Mucosa of stomach (tissue), 1 donor: ENCODE results near the gene NLGN1.

ENCODE experiments used
- H3K27me3 ChIP-seq: one replicate; pipeline ENCODE4 v1.7.0; 2013; ENCODE audit warnings: mild to moderate bottlenecking, low read length; ENCODE audit not compliant: control insufficient read depth, insufficient read depth
- H3K36me3 ChIP-seq: one replicate; pipeline ENCODE4 v1.7.0; 2013; ENCODE audit warnings: low read length; ENCODE audit not compliant: control insufficient read depth, insufficient read depth
- H3K4me1 ChIP-seq: one replicate; pipeline ENCODE4 v1.7.0; 2013; ENCODE audit warnings: mild to moderate bottlenecking, low read length; ENCODE audit not compliant: control insufficient read depth, insufficient read depth
- H3K4me3 ChIP-seq: one replicate; pipeline ENCODE4 v1.7.0; 2013; ENCODE audit warnings: low read length
- H3K9ac ChIP-seq: one replicate; pipeline ENCODE4 v1.7.0; 2013; ENCODE audit warnings: mild to moderate bottlenecking, low read length, moderate library complexity
- H3K9me3 ChIP-seq: one replicate; pipeline ENCODE4 v1.7.0; 2013; ENCODE audit warnings: mild to moderate bottlenecking, low read length, moderate library complexity; ENCODE audit not compliant: control insufficient read depth
- donor health status: Pancreatic carcinoma.

Gene NLGN1

DNA sequence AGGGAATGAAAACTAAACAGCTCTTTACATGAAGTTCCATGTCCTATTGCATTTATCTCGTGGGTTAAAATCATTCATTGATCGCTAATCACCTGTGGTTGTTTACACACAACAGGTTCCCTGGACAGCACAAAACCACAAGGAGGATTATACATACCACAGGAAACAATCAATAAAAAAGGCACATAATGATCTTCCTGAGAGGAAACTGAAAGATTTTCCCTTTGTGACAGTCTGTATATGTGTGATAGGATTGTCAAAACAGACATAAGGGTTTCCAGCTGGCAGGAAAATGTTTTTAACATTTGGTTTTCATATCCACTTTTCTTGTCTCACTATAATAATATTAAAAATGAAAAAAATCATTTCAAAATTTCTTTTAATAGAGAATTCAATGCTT, 541.8 kb downstream of the NLGN1 start:
- Histone ChIP-seq H3K27me3 (no peaks in the 10 kb centered on the region), H3K4me3 (no peak overlapping the region), H3K36me3 (no peaks in the 10 kb centered on the region)

GRCh38 chr3:173943264-173943663, 545.7 kb downstream of the NLGN1 start:
- no peaks in the 10 kb centered on the region for H3K36me3 ChIP-seq

More for the DNA sequence above, 541.8 kb downstream of the NLGN1 start:
- Histone ChIP-seq H3K4me1 (no peaks in the 10 kb centered on the region), H3K9ac (no peak overlapping the region), H3K9me3 (no peaks in the 10 kb centered on the region)

DNA sequence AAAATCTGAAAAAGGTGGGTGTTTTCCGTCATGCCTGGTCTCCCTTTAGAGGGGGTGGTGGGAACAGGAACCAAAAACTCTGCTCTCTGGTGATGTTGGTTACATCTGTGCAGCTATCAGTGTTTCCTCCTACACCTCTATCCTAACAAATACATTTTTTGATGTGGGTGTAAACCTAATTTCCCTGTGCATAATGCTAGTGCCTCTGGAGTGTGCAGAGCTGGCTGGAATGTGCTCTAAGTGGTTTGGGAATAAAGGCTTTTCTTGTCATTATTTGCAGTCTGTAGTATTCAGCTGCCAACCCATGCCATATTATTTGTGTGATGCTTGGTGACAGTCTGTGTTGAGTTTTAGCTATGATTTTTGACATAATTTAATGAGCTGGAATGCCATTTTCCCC, 547.6 kb downstream of the NLGN1 start:
- H3K36me3 ChIP-seq: no peaks in the 10 kb centered on the region
- H3K27me3 ChIP-seq: no peaks in the 10 kb centered on the region
- H3K9me3 ChIP-seq: no peaks in the 10 kb centered on the region
- H3K4me1 ChIP-seq: no peaks in the 10 kb centered on the region
- no peak overlapping the region for H3K4me3 ChIP-seq
- no peak overlapping the region for H3K9ac ChIP-seq

More at GRCh38 chr3:173943264-173943663, 545.7 kb downstream of the NLGN1 start:
- H3K4me3 ChIP-seq: no peak overlapping the region
- no peaks in the 10 kb centered on the region for H3K27me3 ChIP-seq
- H3K9ac ChIP-seq: no peak overlapping the region
- H3K4me1 ChIP-seq: no peaks in the 10 kb centered on the region
- no peaks in the 10 kb centered on the region for H3K9me3 ChIP-seq

DNA sequence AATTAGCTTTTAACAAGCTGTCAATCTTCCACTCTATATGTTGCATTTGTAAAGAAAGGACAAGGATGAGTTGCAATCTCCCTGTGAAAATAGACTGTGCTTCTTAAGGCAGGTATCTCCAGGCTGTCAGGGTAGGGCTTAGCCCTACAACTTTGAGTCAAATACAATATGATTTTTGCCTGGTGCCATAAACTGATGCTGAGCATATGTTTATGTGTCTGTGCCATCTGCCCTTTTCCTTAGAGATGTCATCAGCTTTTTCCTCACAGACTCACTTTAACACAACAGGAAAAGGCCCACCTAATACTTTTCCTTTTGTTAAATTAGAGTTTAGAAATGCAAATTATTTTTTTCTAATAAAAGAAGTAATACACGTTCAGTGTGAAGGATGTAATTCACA, 548.3 kb downstream of the NLGN1 start:
- Histone ChIP-seq H3K9ac (no peak overlapping the region), H3K36me3 (no peaks in the 10 kb centered on the region), H3K4me1 (no peaks in the 10 kb centered on the region), H3K27me3 (no peaks in the 10 kb centered on the region), H3K4me3 (no peak overlapping the region), H3K9me3 (no peaks in the 10 kb centered on the region)

GRCh38 chr3:173954647-173955046, 557.1 kb downstream of the NLGN1 start:
- H3K9ac ChIP-seq: no peak overlapping the region
- H3K9me3 ChIP-seq: no peaks in the 10 kb centered on the region
- no peak overlapping the region for H3K4me3 ChIP-seq
- H3K4me1 ChIP-seq: no peaks in the 10 kb centered on the region
- H3K27me3 ChIP-seq: no peaks in the 10 kb centered on the region
- no peaks in the 10 kb centered on the region for H3K36me3 ChIP-seq

DNA sequence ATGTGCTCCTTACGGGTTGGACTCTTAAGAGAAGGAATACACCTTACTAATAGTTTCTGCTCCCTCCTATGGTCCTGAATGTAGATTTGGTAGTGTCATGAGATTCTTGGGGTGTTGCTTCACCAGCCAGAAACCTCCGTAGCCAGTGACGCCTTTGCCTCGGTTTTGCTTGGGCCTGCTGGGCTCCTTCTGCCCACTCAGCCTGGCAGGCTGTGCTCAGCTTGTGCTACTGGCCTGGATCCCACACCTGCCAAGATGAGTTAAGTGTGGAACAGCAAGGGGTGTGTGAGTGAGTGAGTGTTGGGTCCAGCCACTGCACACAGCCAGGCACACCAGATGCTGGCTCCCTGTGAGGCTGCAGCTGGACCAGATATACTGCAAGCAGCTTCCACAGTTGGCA, 560.1 kb downstream of the NLGN1 start:
- Histone ChIP-seq H3K4me1 (no peaks in the 10 kb centered on the region), H3K36me3 (no peaks in the 10 kb centered on the region), H3K9ac (no peak overlapping the region), H3K27me3 (no peaks in the 10 kb centered on the region), H3K4me3 (no peak overlapping the region), H3K9me3 (no peaks in the 10 kb centered on the region)

- no peak overlapping the region for H3K9ac ChIP-seq
- H3K4me1 ChIP-seq: no peaks in the 10 kb centered on the region
- no peaks in the 10 kb centered on the region for H3K9me3 ChIP-seq
- no peak overlapping the region for H3K4me3 ChIP-seq
- no peaks in the 10 kb centered on the region for H3K27me3 ChIP-seq
- H3K36me3 ChIP-seq: no peaks in the 10 kb centered on the region
Observed at GRCh38 chr3:173958805-173959204, 561.3 kb downstream of the NLGN1 start.

DNA sequence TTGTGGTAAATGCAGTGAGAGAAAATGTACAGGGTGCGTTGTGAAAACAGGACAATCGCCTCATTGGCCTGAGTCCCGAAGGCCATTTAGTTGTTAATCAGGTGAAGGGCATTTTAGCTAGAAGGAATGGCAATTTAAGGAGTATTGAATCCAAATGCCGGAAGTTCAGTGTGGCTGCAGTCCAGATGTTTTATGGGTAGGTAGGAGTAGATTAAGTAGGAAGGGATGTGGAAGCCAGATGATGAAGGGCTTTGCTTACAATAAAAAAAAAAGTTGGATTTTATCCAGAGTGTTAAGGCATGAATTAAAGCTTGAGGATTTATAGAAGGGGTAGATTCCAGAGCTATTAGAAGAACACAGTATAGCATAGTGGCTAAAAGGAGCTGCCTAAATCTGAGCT, 572.7 kb downstream of the NLGN1 start:
- Histone ChIP-seq H3K9ac (no peak overlapping the region), H3K4me1 (no peaks in the 10 kb centered on the region), H3K9me3 (no peaks in the 10 kb centered on the region), H3K36me3 (no peaks in the 10 kb centered on the region), H3K4me3 (no peak overlapping the region), H3K27me3 (no peaks in the 10 kb centered on the region)

DNA sequence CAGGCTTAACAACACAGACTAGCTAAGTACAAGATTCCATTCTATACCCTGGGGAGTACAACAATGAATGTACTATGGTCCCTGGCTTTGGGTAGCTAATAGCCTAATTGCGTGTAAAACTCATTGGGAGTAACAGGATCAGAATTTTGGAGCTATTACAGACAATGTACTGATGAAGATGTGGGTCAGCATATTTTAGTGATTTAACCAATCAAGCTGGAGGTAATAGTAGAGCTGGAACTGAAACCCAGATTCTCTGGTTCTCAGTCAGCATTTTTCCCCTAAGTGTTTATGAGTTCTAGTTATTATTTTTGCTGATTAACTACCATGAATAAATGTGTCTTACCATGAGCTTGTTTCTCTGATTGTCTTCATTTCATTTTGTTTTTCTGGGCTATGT, 578.7 kb downstream of the NLGN1 start:
- H3K4me1 ChIP-seq: no peaks in the 10 kb centered on the region
- H3K4me3 ChIP-seq: no peak overlapping the region
- no peak overlapping the region for H3K9ac ChIP-seq
- H3K27me3 ChIP-seq: no peaks in the 10 kb centered on the region
- no peaks in the 10 kb centered on the region for H3K36me3 ChIP-seq
- H3K9me3 ChIP-seq: no peaks in the 10 kb centered on the region

- Histone ChIP-seq H3K9me3 (no peaks in the 10 kb centered on the region), H3K4me3 (no peak overlapping the region), H3K36me3 (no peaks in the 10 kb centered on the region), H3K27me3 (no peaks in the 10 kb centered on the region), H3K9ac (no peak overlapping the region), H3K4me1 (no peaks in the 10 kb centered on the region)
Observed at GRCh38 chr3:173977747-173978146, 580.2 kb downstream of the NLGN1 start.

- Histone ChIP-seq H3K36me3 (no peaks in the 10 kb centered on the region), H3K9me3 (no peaks in the 10 kb centered on the region), H3K27me3 (no peaks in the 10 kb centered on the region), H3K4me3 (no peak overlapping the region), H3K9ac (no peak overlapping the region), H3K4me1 (no peaks in the 10 kb centered on the region)
Observed at GRCh38 chr3:173983343-173983742, 585.8 kb downstream of the NLGN1 start.

GRCh38 chr3:173986861-173987410, 589.4 kb downstream of the NLGN1 start:
- Histone ChIP-seq H3K9me3 (no peaks in the 10 kb centered on the region), H3K9ac (no peak overlapping the region), H3K27me3 (no peaks in the 10 kb centered on the region), H3K4me3 (no peak overlapping the region), H3K4me1 (no peaks in the 10 kb centered on the region), H3K36me3 (no peaks in the 10 kb centered on the region)

DNA sequence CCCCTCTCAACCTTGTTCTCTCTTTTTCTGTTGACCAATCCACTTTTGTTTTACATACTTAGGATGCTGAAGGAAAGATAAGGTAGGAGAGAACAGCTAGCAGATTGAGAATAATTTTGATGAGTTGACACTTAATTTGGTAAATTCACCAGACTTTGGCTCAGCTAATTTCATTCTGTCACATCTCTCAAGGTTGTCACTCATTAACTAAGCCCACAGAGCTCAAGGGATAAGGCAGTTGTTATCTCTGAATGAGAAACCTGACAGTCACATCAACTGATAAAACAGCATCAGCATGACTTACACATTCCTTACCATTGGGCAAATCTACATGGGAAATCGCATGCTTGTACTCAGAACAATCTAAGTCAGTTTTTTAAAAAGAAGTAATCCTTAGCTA, 591.4 kb downstream of the NLGN1 start:
- H3K9me3 ChIP-seq: no peaks in the 10 kb centered on the region
- no peaks in the 10 kb centered on the region for H3K36me3 ChIP-seq
- H3K9ac ChIP-seq: no peak overlapping the region
- no peak overlapping the region for H3K4me3 ChIP-seq
- no peaks in the 10 kb centered on the region for H3K27me3 ChIP-seq
- H3K4me1 ChIP-seq: no peaks in the 10 kb centered on the region
